CD8-positive, alpha-beta memory T cell (primary cell): ENCODE results near the gene CHURC1. TPM values are rescaled to one million over a fixed set of nuclear protein-coding genes. Genes with fewer than 3 reads are reported as not detected.

Experiments used
- CTCF ChIA-PET: fragments of 350-600 bp; sonication (Branson Sonifier 250); formaldehyde crosslinking; loops from one replicate; lab custom pipeline; 2021; ENCODE audit warnings: antibody characterized with exemption; lab: Charles Lee
- POLR2A ChIA-PET: fragments of 350-600 bp; sonication (Branson Sonifier 250); formaldehyde crosslinking; loops from one replicate; lab custom pipeline; 2021; ENCODE audit warnings: antibody characterized with exemption; lab: Charles Lee
- DNase-seq, 5 donors: peaks; one replicate each; pipeline versions ENCODE4 v3.0.0 to v3.0.0-alpha.2; 2020 to 2022; ENCODE audit warnings: mixed read lengths in 1 of 5
- H3K27ac ChIP-seq: one replicate; pipeline ENCODE4 v1.7.0; 2013; ENCODE audit warnings: low read depth, mild to moderate bottlenecking, low read length, moderate library complexity
- H3K27me3 ChIP-seq: 2 replicates; pipeline ENCODE4 v1.7.0; 2013; ENCODE audit warnings: low read length, mild to moderate bottlenecking; ENCODE audit not compliant: insufficient read depth, poor library complexity, severe bottlenecking
- H3K36me3 ChIP-seq: 2 replicates; pipeline ENCODE4 v1.7.0; 2013; ENCODE audit warnings: mild to moderate bottlenecking, low read length, moderate library complexity; ENCODE audit not compliant: insufficient read depth
- H3K4me1 ChIP-seq: 2 replicates; pipeline ENCODE4 v1.7.0; 2013; ENCODE audit warnings: mild to moderate bottlenecking, low read length, moderate library complexity; ENCODE audit not compliant: insufficient read depth
- H3K4me3 ChIP-seq: 2 replicates; pipeline ENCODE4 v1.7.0; 2013; ENCODE audit warnings: mild to moderate bottlenecking, low read length
- H3K9me3 ChIP-seq: 2 replicates; pipeline ENCODE4 v1.7.0; 2013; ENCODE audit warnings: mild to moderate bottlenecking, low read length
- H3K27ac Mint-ChIP-seq, 8 donors: one replicate each; pipeline ENCODE4 v1.8.0; 2020 to 2021; ENCODE audit warnings: mixed read lengths in 8 of 8, mild to moderate bottlenecking in 6 of 8, inconsistent platforms in 3 of 8, moderate library complexity in 3 of 8
- H3K27me3 Mint-ChIP-seq, 2 donors: one replicate each; pipeline ENCODE4 v1.8.0; 2020 to 2021; ENCODE audit warnings: mixed read lengths in 2 of 2, mild to moderate bottlenecking in 1 of 2, moderate library complexity in 1 of 2
- H3K36me3 Mint-ChIP-seq, 3 donors: one replicate each; pipeline ENCODE4 v1.8.0; 2020 to 2021; ENCODE audit warnings: mixed read lengths in 3 of 3, inconsistent platforms in 1 of 3, mild to moderate bottlenecking in 1 of 3
- H3K4me1 Mint-ChIP-seq, 3 donors: one replicate each; pipeline ENCODE4 v1.8.0; 2020 to 2021; ENCODE audit warnings: mixed read lengths in 3 of 3, inconsistent platforms in 1 of 3, mild to moderate bottlenecking in 1 of 3
- H3K4me3 Mint-ChIP-seq, 7 donors: one replicate each; pipeline ENCODE4 v1.8.0; 2020 to 2021; ENCODE audit warnings: mixed read lengths in 7 of 7, mild to moderate bottlenecking in 6 of 7, moderate library complexity in 4 of 7, inconsistent platforms in 2 of 7
- H3K9me3 Mint-ChIP-seq, 5 donors: one replicate each; pipeline ENCODE4 v1.8.0; 2020 to 2022; ENCODE audit warnings: mixed read lengths in 5 of 5, mild to moderate bottlenecking in 3 of 5, moderate library complexity in 2 of 5, inconsistent platforms in 1 of 5
- polyA plus RNA-seq: library from polyadenylated mRNA; unstranded; fragments of 300-500 nt; fragmentation: Illumina TruSeq; gene quantifications from one replicate; pipeline ENCODE4 v1.2.3, GENCODE V29; 2021
- total RNA-seq, 2 experiments: library from RNA; stranded (reverse); gene quantifications; one replicate each; pipeline ENCODE4 v1.2.3, GENCODE V29; 2021

Gene CHURC1
- total RNA-seq (10 to 100 TPM; 44.0 to 54.8 TPM), polyA plus RNA-seq (171 TPM)

DNA sequence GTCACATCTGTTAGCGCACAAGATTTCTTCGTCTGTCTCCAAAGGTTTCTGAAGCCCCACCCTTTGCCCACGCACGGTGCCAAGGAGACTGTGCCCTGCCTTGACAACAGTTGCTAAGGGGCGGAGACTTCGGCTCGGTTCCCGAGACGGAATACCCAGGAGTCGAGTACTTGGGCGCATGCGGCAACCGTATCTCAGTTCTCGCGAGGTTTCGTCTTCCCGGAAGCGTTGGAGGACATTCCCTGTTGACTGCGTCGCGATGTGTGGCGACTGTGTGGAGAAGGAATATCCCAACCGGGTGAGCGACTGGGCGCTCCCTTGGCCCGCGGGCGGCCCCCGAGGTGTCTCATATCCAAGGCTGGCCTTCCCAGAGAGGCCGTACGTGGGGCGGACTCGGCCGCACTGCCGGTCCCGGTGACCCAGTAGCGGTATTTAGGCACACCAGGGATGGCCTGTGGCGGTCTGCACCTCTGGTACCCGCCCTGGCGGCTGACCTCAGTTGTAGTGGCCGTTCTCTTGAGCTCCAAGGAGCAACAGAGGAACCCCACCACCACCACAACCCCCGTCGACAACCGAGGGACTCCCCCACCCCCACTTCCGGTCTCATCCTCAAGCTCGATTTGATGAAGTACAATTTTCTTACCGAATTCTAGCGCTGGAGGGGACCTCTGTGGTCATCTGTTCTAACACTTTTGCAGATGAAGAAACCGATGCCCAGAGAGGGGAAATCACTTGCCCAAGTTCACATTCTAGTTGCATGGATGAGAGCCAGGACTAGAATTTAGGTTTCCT is at the start of gene CHURC1:
Gene CHURC1 (plus strand): TSS at position 219 of the 792 bp plus-strand sequence. CDS start 41 bp downstream, at position 260.
- H3K9me3 Mint-ChIP-seq: peaks cover 0 to 3% (median 0%) of the 10 kb centered on the region in 5 donors
- peaks cover 3 to 27% (median 8%) of the 10 kb centered on the region in 3 donors for H3K36me3 Mint-ChIP-seq
- Histone ChIP-seq H3K27me3 (no peaks in the 10 kb centered on the region), H3K9me3 (no peaks in the 10 kb centered on the region), H3K4me3 (peak within 1 kb of the TSS; percentile 90), H3K4me1 (peaks cover 47% of the 10 kb centered on the region), H3K27ac (peak within 1 kb of the TSS; percentile 98), H3K36me3 (no peaks in the 10 kb centered on the region)
- H3K27me3 Mint-ChIP-seq: peaks cover 2 to 12% of the 10 kb centered on the region in 2 donors
- peak within 1 kb of the TSS; percentile 86 to 96 (median 91) for H3K4me3 Mint-ChIP-seq
- ChIA-PET CTCF (interaction anchor here (0.6 to 1.8 kb wide), 6 partner anchors 10 to 357 kb away, joined by 3 to 10 read pairs (median 4); no protein-coding TSS in a partner anchor), POLR2A (interaction anchor here (0.6 to 1.7 kb wide), 13 partner anchors 10 to 1079 kb away, joined by 3 to 12 read pairs (median 4); partner anchors contain the start of gene FNTB)
- peaks cover 48 to 51% (median 51%) of the 10 kb centered on the region in 3 donors for H3K4me1 Mint-ChIP-seq
- peak within 1 kb of the TSS; percentile 92 to 100 (median 97) for H3K27ac Mint-ChIP-seq
- DNase-seq: peak; percentile 93 to 99 (median 97)

GRCh38 chr14:64865109-64865508 is 49.1 kb upstream of the CHURC1 start:
- Mint-ChIP-seq H3K4me3 (no peak overlapping the region), H3K4me1 (no peaks in the 10 kb centered on the region), H3K9me3 (no peaks in the 10 kb centered on the region), H3K36me3 (peaks cover 0 to 1% (median 0%) of the 10 kb centered on the region in 3 donors), H3K27me3 (peaks cover 11 to 55% of the 10 kb centered on the region in 2 donors), H3K27ac (no peak overlapping the region)
- POLR2A ChIA-PET: no interaction called here
- DNase-seq: no peak
- Histone ChIP-seq H3K9me3 (no peaks in the 10 kb centered on the region), H3K4me1 (no peaks in the 10 kb centered on the region), H3K36me3 (no peaks in the 10 kb centered on the region), H3K27me3 (no peaks in the 10 kb centered on the region), H3K4me3 (no peak overlapping the region), H3K27ac (no peak overlapping the region)
- CTCF ChIA-PET: interaction anchor here (1.5 kb wide), 1 partner anchor 42 kb away, joined by 4 read pairs; no protein-coding TSS in a partner anchor

DNA sequence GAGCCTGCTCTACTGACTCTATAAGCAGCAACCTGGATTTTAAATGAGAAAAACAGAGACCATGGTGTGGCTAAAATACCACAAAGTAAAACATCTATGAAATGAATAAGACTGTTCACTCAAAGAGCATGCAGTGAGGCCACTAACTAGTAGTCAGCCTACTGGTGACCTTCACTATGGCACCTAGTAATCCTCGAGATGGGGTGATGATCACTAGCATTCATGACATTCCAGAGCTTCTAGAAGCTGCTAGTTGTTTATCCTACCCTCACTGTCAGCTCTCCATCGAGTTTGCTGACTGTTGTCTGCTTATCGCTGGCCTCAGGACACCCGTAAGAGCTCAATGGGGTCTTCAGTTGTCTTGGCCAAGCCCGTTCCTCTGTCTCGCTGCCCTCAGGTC is 48.3 kb upstream of the CHURC1 start:
- Histone ChIP-seq H3K27ac (no peak overlapping the region), H3K4me3 (no peak overlapping the region), H3K27me3 (no peaks in the 10 kb centered on the region), H3K36me3 (no peaks in the 10 kb centered on the region), H3K4me1 (no peaks in the 10 kb centered on the region), H3K9me3 (no peaks in the 10 kb centered on the region)
- Mint-ChIP-seq H3K36me3 (peaks cover 0 to 1% (median 0%) of the 10 kb centered on the region in 3 donors), H3K27me3 (peaks cover 10 to 59% of the 10 kb centered on the region in 2 donors), H3K27ac (no peak overlapping the region), H3K4me1 (no peaks in the 10 kb centered on the region), H3K4me3 (no peak overlapping the region), H3K9me3 (no peaks in the 10 kb centered on the region)
- DNase-seq: no peak
- ChIA-PET POLR2A (no interaction called here), CTCF (interaction anchor here (1.5 kb wide), 1 partner anchor 43 kb away, joined by 4 read pairs; no protein-coding TSS in a partner anchor)

DNA sequence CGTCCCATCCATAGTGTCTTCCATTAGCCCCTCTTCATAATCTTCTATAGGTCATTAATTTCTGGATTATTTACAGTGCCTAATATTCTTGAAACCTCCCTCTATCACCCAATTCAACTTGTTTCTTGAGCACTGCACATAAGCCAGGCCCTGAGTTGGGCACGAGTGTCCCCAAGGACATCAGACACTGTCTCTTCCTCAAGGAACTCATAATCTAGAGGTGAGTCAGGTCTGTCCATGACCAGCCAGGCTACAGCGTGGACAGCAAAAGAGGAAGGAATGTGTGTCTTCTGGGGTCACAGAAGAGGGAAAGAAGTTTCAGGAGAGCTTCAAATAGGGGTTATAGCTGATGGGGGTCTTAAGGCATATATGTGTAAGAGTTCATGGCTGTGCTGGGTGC is 47.1 kb upstream of the CHURC1 start:
- H3K36me3 ChIP-seq: no peaks in the 10 kb centered on the region
- H3K27me3 Mint-ChIP-seq: peaks cover 12 to 59% of the 10 kb centered on the region in 2 donors
- H3K4me1 Mint-ChIP-seq: no peaks in the 10 kb centered on the region
- H3K9me3 Mint-ChIP-seq: no peaks in the 10 kb centered on the region
- ChIA-PET POLR2A (no interaction called here), CTCF (no interaction called here)
- no peaks in the 10 kb centered on the region for H3K4me1 ChIP-seq
- no peak overlapping the region for H3K27ac ChIP-seq
- DNase-seq: no peak
- no peak overlapping the region for H3K4me3 Mint-ChIP-seq
- no peak overlapping the region for H3K4me3 ChIP-seq
- H3K9me3 ChIP-seq: no peaks in the 10 kb centered on the region
- H3K27ac Mint-ChIP-seq: no peak overlapping the region
- H3K27me3 ChIP-seq: no peaks in the 10 kb centered on the region
- peaks cover 0 to 1% (median 0%) of the 10 kb centered on the region in 3 donors for H3K36me3 Mint-ChIP-seq

DNA sequence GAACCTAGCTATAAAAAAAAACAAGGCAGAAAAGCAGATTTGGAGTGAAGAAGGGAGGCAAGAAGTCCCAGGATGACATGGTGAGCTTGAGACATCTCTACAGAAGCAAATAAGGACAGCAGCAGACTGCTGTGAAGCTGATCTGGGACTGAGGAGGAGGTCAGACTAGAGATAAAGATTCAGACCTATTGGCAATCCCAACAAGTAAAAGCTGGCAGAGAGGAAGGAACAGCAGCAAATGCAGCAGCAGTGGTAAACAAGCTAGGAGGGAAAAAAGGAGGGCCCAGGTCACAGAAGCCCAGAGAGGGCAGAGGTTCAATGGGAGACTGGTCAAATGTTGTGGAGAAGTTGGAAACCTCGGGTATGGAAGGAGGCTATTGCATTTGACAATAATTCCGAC is 45.9 kb upstream of the CHURC1 start:
- H3K27ac Mint-ChIP-seq: no peak overlapping the region
- H3K36me3 Mint-ChIP-seq: peaks cover 0 to 1% (median 0%) of the 10 kb centered on the region in 3 donors
- POLR2A ChIA-PET: no interaction called here
- Histone ChIP-seq H3K36me3 (no peaks in the 10 kb centered on the region), H3K9me3 (no peaks in the 10 kb centered on the region), H3K4me3 (no peak overlapping the region), H3K27me3 (no peaks in the 10 kb centered on the region), H3K27ac (no peak overlapping the region), H3K4me1 (no peaks in the 10 kb centered on the region)
- no peaks in the 10 kb centered on the region for H3K9me3 Mint-ChIP-seq
- no peak overlapping the region for H3K4me3 Mint-ChIP-seq
- H3K4me1 Mint-ChIP-seq: no peaks in the 10 kb centered on the region
- CTCF ChIA-PET: interaction anchor here (1.1 to 2.8 kb wide), 3 partner anchors 11 to 46 kb away, joined by 3 to 10 read pairs (median 3); partner anchors contain the start of gene SPTB
- H3K27me3 Mint-ChIP-seq: peaks cover 15 to 65% of the 10 kb centered on the region in 2 donors
- DNase-seq: no peak

DNA sequence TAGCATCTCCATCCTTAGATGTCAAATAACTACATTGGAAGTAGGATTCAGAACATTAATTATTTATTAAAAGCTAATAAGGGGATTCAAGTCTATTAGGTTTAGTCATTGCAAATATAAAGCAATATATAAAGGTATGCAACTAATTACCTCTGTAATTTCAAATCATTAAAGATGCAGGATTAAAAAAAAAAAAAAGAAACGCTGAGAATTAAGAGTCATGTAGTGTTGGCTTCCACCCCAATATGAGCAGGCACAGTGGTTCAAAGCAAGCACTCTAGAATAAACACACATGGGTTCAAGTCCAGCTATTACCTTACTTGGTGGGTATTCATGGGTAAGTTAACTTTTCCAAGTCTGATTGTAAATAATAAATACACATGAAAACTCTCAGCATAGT is 45.4 kb upstream of the CHURC1 start:
- Mint-ChIP-seq H3K9me3 (no peaks in the 10 kb centered on the region), H3K4me3 (no peak overlapping the region), H3K36me3 (peaks cover 0 to 1% (median 0%) of the 10 kb centered on the region in 3 donors), H3K27me3 (peaks cover 15 to 61% of the 10 kb centered on the region in 2 donors), H3K27ac (no peak overlapping the region), H3K4me1 (no peaks in the 10 kb centered on the region)
- H3K27me3 ChIP-seq: no peaks in the 10 kb centered on the region
- POLR2A ChIA-PET: no interaction called here
- H3K9me3 ChIP-seq: no peaks in the 10 kb centered on the region
- no peak overlapping the region for H3K4me3 ChIP-seq
- H3K27ac ChIP-seq: no peak overlapping the region
- CTCF ChIA-PET: interaction anchor here (0.9 to 2.8 kb wide), 4 partner anchors 11 to 46 kb away, joined by 3 to 10 read pairs (median 3); partner anchors contain the start of gene SPTB
- H3K36me3 ChIP-seq: no peaks in the 10 kb centered on the region
- no peaks in the 10 kb centered on the region for H3K4me1 ChIP-seq
- DNase-seq: no peak

GRCh38 chr14:64870160-64870559 is 44.1 kb upstream of the CHURC1 start:
- POLR2A ChIA-PET: interaction anchor here (0.6 kb wide), 1 partner anchor 10 kb away, joined by 3 read pairs; no protein-coding TSS in a partner anchor
- H3K4me1 Mint-ChIP-seq: no peaks in the 10 kb centered on the region
- no peaks in the 10 kb centered on the region for H3K9me3 Mint-ChIP-seq
- H3K9me3 ChIP-seq: no peaks in the 10 kb centered on the region
- peaks cover 0 to 1% (median 0%) of the 10 kb centered on the region in 3 donors for H3K36me3 Mint-ChIP-seq
- H3K4me3 Mint-ChIP-seq: no peak overlapping the region
- CTCF ChIA-PET: interaction anchor here (0.7 to 2.8 kb wide), 2 partner anchors 10 to 50 kb away, joined by 3 to 10 read pairs; partner anchors contain the start of gene SPTB
- peaks cover 18 to 57% of the 10 kb centered on the region in 2 donors for H3K27me3 Mint-ChIP-seq
- no peaks in the 10 kb centered on the region for H3K36me3 ChIP-seq
- no peak for DNase-seq
- H3K4me1 ChIP-seq: no peaks in the 10 kb centered on the region
- H3K27ac Mint-ChIP-seq: peak overlapping the region in 1 of 8 donors; percentile 4
- H3K27me3 ChIP-seq: no peaks in the 10 kb centered on the region
- H3K27ac ChIP-seq: no peak overlapping the region
- H3K4me3 ChIP-seq: no peak overlapping the region

DNA sequence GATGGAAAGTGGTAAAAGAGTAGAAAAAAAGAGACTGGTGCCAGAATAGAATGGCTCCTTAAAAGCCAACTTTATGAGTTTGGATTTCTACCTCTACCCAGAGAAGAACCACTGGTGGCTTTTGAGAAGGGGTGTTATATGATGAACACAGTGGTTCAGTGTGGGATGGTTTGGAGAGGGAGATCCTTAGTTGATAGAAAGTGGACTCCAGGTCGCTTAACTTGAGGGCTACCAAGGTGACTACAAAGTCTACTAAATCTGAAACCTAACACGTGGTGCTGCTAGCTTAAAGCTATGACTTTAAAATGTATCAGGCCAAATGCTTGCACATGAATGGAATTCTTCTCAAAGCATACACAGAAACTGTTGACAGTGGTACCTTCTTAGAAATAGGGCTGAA is 42.9 kb upstream of the CHURC1 start:
- H3K4me1 Mint-ChIP-seq: no peaks in the 10 kb centered on the region
- H3K27ac ChIP-seq: no peak overlapping the region
- DNase-seq: no peak
- POLR2A ChIA-PET: no interaction called here
- CTCF ChIA-PET: no interaction called here
- peaks cover 0 to 1% (median 0%) of the 10 kb centered on the region in 3 donors for H3K36me3 Mint-ChIP-seq
- H3K4me1 ChIP-seq: no peaks in the 10 kb centered on the region
- H3K4me3 ChIP-seq: no peak overlapping the region
- H3K9me3 ChIP-seq: no peaks in the 10 kb centered on the region
- H3K27me3 ChIP-seq: no peaks in the 10 kb centered on the region
- no peaks in the 10 kb centered on the region for H3K9me3 Mint-ChIP-seq
- H3K36me3 ChIP-seq: no peaks in the 10 kb centered on the region
- no peak overlapping the region for H3K4me3 Mint-ChIP-seq
- H3K27me3 Mint-ChIP-seq: peaks cover 19 to 51% of the 10 kb centered on the region in 2 donors
- H3K27ac Mint-ChIP-seq: no peak overlapping the region
